ENCODE measurements around the gene TMEM132D. TPM values are rescaled to one million over a fixed set of nuclear protein-coding genes. Genes with fewer than 3 reads are reported as not detected.

TMEM132D gene
- total and polyA plus RNA-seq, 3 donors from 2014 or later = 0.44 to 0.50 (median 0.47) TPM

- WGBS, 2 donors = 80 to 90% methylated on average over 3 of the region's 3 CpGs
- TF ChIP-seq POLR2A (IDR thresholded peaks at IDR 0.05) = no peak
- TF ChIP-seq, protein P1, sequence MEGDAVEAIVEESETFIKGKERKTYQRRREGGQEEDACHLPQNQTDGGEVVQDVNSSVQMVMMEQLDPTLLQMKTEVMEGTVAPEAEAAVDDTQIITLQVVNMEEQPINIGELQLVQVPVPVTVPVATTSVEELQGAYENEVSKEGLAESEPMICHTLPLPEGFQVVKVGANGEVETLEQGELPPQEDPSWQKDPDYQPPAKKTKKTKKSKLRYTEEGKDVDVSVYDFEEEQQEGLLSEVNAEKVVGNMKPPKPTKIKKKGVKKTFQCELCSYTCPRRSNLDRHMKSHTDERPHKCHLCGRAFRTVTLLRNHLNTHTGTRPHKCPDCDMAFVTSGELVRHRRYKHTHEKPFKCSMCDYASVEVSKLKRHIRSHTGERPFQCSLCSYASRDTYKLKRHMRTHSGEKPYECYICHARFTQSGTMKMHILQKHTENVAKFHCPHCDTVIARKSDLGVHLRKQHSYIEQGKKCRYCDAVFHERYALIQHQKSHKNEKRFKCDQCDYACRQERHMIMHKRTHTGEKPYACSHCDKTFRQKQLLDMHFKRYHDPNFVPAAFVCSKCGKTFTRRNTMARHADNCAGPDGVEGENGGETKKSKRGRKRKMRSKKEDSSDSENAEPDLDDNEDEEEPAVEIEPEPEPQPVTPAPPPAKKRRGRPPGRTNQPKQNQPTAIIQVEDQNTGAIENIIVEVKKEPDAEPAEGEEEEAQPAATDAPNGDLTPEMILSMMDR (IDR thresholded peaks at IDR 0.05) = no peak
These were observed 646.3 kb downstream of the TMEM132D start for GRCh38 chr12:129257524-129257923.

DNA sequence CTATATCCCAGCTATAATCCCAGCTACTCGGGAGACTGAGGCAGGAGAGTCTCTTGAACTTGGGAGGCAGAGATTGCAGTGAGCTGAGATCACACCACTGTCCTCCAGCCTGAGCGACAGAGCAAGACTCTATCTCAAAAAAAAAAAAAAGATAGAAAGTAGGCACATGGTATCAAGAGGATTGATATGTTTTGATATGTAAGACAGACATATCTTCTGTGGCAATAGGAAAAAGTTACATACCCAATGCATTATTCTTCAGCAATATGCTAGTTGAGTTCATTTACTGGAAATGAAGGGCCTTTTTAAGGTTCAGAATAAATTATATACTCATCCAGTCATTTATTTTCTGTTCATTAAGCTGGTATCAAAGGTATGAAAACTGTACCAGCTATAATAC, 657.2 kb downstream of the TMEM132D start:
- no peaks in the 10 kb centered on the region for H3K36me3 ChIP-seq (ENCODE audit: low read depth, missing control alignments)
- no peak for DNase-seq
- TF ChIP-seq, protein P1 (IDR thresholded peaks at IDR 0.05) = no peak
- TF ChIP-seq POLR2A (IDR thresholded peaks at IDR 0.05) = no peak
- H3K4me3 ChIP-seq = no peak overlapping the region
- no peaks in the 10 kb centered on the region for H3K27me3 ChIP-seq
- H3K4me1 ChIP-seq = no peaks in the 10 kb centered on the region
- no peak overlapping the region for H3K27ac ChIP-seq
- 75 to 77% methylated on average over 2 of the region's 2 CpGs for WGBS, 2 donors
- intact Hi-C loops (cut with DNase I; ENCODE audit: low total_unique reads) = no loop called here
- H3K9me3 ChIP-seq = no peaks in the 10 kb centered on the region

More at GRCh38 chr12:129257524-129257923, 646.3 kb downstream of the TMEM132D start:
- no peak for DNase-seq
- Histone ChIP-seq H3K36me3 (ENCODE audit: low read depth, missing control alignments) (no peaks in the 10 kb centered on the region), H3K27me3 (no peaks in the 10 kb centered on the region), H3K27ac (no peak overlapping the region), H3K9me3 (no peaks in the 10 kb centered on the region), H3K4me1 (no peaks in the 10 kb centered on the region), H3K4me3 (no peak overlapping the region)
- intact Hi-C loops (cut with DNase I; ENCODE audit: low total_unique reads) = no loop called here

DNA sequence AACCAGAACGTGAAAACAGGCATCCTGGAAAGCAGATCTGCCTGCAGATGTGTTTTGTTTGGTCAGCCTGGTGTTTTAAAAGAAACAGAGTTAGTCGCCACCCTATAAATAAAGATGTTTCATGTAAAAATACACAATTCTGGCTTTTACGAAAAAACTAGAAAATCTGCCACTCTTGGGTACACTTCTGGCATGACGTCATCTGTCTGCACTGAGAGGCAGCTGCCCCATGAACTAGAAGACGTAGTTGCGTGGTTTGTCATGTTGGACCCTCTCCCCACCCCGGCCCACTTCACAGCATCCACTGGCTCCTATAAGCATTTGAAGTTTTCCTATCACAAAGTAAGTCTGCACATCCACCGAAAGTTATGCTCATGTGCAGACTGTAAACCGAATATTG, 658.1 kb downstream of the TMEM132D start:
- no peaks in the 10 kb centered on the region for H3K27me3 ChIP-seq
- intact Hi-C loops (cut with DNase I; ENCODE audit: low total_unique reads) = no loop called here
- no peak overlapping the region for H3K27ac ChIP-seq
- H3K4me1 ChIP-seq = no peaks in the 10 kb centered on the region
- no peak for TF ChIP-seq POLR2A (IDR thresholded peaks at IDR 0.05)
- TF ChIP-seq, protein P1 (IDR thresholded peaks at IDR 0.05) = no peak
- H3K4me3 ChIP-seq = no peak overlapping the region
- 88 to 91% methylated on average over 9 of the region's 9 CpGs for WGBS, 2 donors
- H3K9me3 ChIP-seq = no peaks in the 10 kb centered on the region
- H3K36me3 ChIP-seq (ENCODE audit: low read depth, missing control alignments) = no peaks in the 10 kb centered on the region
- DNase-seq = no peak

- intact Hi-C loops (cut with DNase I; ENCODE audit: low total_unique reads) = no loop called here
- 83 to 89% methylated on average over 1 of the region's 1 CpG for whole genome bisulfite sequencing, 2 donors
- no peaks in the 10 kb centered on the region for H3K27me3 ChIP-seq
- no peaks in the 10 kb centered on the region for H3K9me3 ChIP-seq
- H3K4me1 ChIP-seq = no peaks in the 10 kb centered on the region
- no peak overlapping the region for H3K4me3 ChIP-seq
- TF ChIP-seq, protein P1 (IDR thresholded peaks at IDR 0.05) = no peak
- TF ChIP-seq POLR2A (IDR thresholded peaks at IDR 0.05) = no peak
- no peak overlapping the region for H3K27ac ChIP-seq
- no peak for DNase-seq
- no peaks in the 10 kb centered on the region for H3K36me3 ChIP-seq (ENCODE audit: low read depth, missing control alignments)
These were observed 662.0 kb downstream of the TMEM132D start for GRCh38 chr12:129241852-129242251.

- no peaks in the 10 kb centered on the region for H3K4me1 ChIP-seq
- WGBS, 2 donors = 82 to 90% methylated on average over 5 of the region's 5 CpGs
- no peak overlapping the region for H3K27ac ChIP-seq
- TF ChIP-seq, protein P1 (IDR thresholded peaks at IDR 0.05) = no peak
- TF ChIP-seq POLR2A (IDR thresholded peaks at IDR 0.05) = no peak
- no peaks in the 10 kb centered on the region for H3K9me3 ChIP-seq
- H3K4me3 ChIP-seq = no peak overlapping the region
- intact Hi-C loops (cut with DNase I; ENCODE audit: low total_unique reads) = no loop called here
- no peaks in the 10 kb centered on the region for H3K36me3 ChIP-seq (ENCODE audit: low read depth, missing control alignments)
- DNase-seq = no peak
- no peaks in the 10 kb centered on the region for H3K27me3 ChIP-seq
These were observed 665.9 kb downstream of the TMEM132D start for GRCh38 chr12:129237881-129238280.
